ENCODE results near the gene APCDD1. TPM values are rescaled to one million over a fixed set of nuclear protein-coding genes. Genes with fewer than 3 reads are reported as not detected.

APCDD1 gene
- total and polyA plus RNA-seq, 4 donors, result 0.51 to 2.8 (median 1.5) TPM

GRCh38 chr18:10533111-10533510, 78.7 kb downstream of the APCDD1 start:
- Histone ChIP-seq H3K4me1 (ENCODE audit: control insufficient read depth in 4 of 4, insufficient read depth in 4 of 4, low read length in 3 of 4) (peaks cover 0 to 5% (median 3%) of the 10 kb centered on the region in 4 donors), H3K9ac (ENCODE audit: low read depth in 1 of 2, low read length in 2 of 2) (no peak overlapping the region), H3K27ac (ENCODE audit: low read depth in 1 of 2, low read length in 2 of 2) (no peak overlapping the region), H3K27me3 (ENCODE audit: control insufficient read depth in 4 of 4, insufficient read depth in 4 of 4, low read length in 3 of 4) (no peaks in the 10 kb centered on the region), H3K9me3 (ENCODE audit: control insufficient read depth in 4 of 4, low read length in 3 of 4) (no peaks in the 10 kb centered on the region), H3K4me3 (ENCODE audit: low read depth in 1 of 3, low read length in 3 of 3) (no peak overlapping the region), H3K36me3 (ENCODE audit: control insufficient read depth in 4 of 4, insufficient read depth in 3 of 4, low read depth in 1 of 4, low read length in 3 of 4) (no peaks in the 10 kb centered on the region)
- TF ChIP-seq MAX (IDR thresholded peaks at IDR 0.05) (no peak), FOXA1 (IDR thresholded peaks at IDR 0.05) (no peak), GABPA (IDR thresholded peaks at IDR 0.05 in 1 of 2, conservative IDR thresholded peaks at IDR 0.05 in 1 of 2) (no peak), YY1 (IDR thresholded peaks at IDR 0.05) (no peak), JUND (IDR thresholded peaks at IDR 0.05) (no peak), EGR1 (IDR thresholded peaks at IDR 0.05; ENCODE audit: low read depth in 2 of 2) (no peak), HNF4G (IDR thresholded peaks at IDR 0.05) (no peak), FOXA2 (IDR thresholded peaks at IDR 0.05) (no peak), SP1 (IDR thresholded peaks at IDR 0.05) (no peak), RAD21 (IDR thresholded peaks at IDR 0.05) (no peak), HNF4A (conservative IDR thresholded peaks at IDR 0.05) (no peak), TAF1 (conservative IDR thresholded peaks at IDR 0.05) (no peak), NR2F2 (IDR thresholded peaks at IDR 0.05) (no peak), RXRA (IDR thresholded peaks at IDR 0.05) (no peak)
- TF ChIP-seq, protein P1, sequence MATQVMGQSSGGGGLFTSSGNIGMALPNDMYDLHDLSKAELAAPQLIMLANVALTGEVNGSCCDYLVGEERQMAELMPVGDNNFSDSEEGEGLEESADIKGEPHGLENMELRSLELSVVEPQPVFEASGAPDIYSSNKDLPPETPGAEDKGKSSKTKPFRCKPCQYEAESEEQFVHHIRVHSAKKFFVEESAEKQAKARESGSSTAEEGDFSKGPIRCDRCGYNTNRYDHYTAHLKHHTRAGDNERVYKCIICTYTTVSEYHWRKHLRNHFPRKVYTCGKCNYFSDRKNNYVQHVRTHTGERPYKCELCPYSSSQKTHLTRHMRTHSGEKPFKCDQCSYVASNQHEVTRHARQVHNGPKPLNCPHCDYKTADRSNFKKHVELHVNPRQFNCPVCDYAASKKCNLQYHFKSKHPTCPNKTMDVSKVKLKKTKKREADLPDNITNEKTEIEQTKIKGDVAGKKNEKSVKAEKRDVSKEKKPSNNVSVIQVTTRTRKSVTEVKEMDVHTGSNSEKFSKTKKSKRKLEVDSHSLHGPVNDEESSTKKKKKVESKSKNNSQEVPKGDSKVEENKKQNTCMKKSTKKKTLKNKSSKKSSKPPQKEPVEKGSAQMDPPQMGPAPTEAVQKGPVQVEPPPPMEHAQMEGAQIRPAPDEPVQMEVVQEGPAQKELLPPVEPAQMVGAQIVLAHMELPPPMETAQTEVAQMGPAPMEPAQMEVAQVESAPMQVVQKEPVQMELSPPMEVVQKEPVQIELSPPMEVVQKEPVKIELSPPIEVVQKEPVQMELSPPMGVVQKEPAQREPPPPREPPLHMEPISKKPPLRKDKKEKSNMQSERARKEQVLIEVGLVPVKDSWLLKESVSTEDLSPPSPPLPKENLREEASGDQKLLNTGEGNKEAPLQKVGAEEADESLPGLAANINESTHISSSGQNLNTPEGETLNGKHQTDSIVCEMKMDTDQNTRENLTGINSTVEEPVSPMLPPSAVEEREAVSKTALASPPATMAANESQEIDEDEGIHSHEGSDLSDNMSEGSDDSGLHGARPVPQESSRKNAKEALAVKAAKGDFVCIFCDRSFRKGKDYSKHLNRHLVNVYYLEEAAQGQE (IDR thresholded peaks at IDR 0.05), result no peak
- TF ChIP-seq, protein P2, sequence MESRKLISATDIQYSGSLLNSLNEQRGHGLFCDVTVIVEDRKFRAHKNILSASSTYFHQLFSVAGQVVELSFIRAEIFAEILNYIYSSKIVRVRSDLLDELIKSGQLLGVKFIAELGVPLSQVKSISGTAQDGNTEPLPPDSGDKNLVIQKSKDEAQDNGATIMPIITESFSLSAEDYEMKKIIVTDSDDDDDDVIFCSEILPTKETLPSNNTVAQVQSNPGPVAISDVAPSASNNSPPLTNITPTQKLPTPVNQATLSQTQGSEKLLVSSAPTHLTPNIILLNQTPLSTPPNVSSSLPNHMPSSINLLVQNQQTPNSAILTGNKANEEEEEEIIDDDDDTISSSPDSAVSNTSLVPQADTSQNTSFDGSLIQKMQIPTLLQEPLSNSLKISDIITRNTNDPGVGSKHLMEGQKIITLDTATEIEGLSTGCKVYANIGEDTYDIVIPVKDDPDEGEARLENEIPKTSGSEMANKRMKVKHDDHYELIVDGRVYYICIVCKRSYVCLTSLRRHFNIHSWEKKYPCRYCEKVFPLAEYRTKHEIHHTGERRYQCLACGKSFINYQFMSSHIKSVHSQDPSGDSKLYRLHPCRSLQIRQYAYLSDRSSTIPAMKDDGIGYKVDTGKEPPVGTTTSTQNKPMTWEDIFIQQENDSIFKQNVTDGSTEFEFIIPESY (IDR thresholded peaks at IDR 0.05), result no peak
- TF ChIP-seq, protein P3, sequence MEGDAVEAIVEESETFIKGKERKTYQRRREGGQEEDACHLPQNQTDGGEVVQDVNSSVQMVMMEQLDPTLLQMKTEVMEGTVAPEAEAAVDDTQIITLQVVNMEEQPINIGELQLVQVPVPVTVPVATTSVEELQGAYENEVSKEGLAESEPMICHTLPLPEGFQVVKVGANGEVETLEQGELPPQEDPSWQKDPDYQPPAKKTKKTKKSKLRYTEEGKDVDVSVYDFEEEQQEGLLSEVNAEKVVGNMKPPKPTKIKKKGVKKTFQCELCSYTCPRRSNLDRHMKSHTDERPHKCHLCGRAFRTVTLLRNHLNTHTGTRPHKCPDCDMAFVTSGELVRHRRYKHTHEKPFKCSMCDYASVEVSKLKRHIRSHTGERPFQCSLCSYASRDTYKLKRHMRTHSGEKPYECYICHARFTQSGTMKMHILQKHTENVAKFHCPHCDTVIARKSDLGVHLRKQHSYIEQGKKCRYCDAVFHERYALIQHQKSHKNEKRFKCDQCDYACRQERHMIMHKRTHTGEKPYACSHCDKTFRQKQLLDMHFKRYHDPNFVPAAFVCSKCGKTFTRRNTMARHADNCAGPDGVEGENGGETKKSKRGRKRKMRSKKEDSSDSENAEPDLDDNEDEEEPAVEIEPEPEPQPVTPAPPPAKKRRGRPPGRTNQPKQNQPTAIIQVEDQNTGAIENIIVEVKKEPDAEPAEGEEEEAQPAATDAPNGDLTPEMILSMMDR (IDR thresholded peaks at IDR 0.05; ENCODE audit: low read depth, low read length, missing input control), result no peak
- TF ChIP-seq, protein P4, sequence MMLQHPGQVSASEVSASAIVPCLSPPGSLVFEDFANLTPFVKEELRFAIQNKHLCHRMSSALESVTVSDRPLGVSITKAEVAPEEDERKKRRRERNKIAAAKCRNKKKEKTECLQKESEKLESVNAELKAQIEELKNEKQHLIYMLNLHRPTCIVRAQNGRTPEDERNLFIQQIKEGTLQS (IDR thresholded peaks at IDR 0.05), result no peak
- WGBS, result 98% methylated on average over 2 of the region's 2 CpGs
- no peak for DNase-seq (ENCODE audit: low spot score)

Measured in liver (tissue), 9 donors.